Fibroblast of villous mesenchyme (primary cell): ENCODE measurements around the gene IL3. TPM values are rescaled to one million over a fixed set of nuclear protein-coding genes. Genes with fewer than 3 reads are reported as not detected.

ENCODE experiments used
- DNase-seq: peaks from one replicate; pipeline ENCODE4 v3.0.0-alpha.2; 2010; ENCODE audit warnings: low read depth
- H3K4me3 ChIP-seq: 2 replicates; pipeline ENCODE4 v1.5.1; 2011; ENCODE audit warnings: low read depth, mild to moderate bottlenecking, low read length
- total RNA-seq: library from RNA; depleted of rRNA; stranded (reverse); fragments of >200 nt; gene quantifications from 2 replicates; pipeline ENCODE4 v1.2.3, GENCODE V29; 2012
- TF ChIP-seq, protein P1 (sequence below): IDR thresholded peaks from 2 replicates; pipeline ENCODE4 v1.5.1; 2012; ENCODE audit warnings: low read depth, mild to moderate bottlenecking, low read length; ENCODE audit not compliant: insufficient read depth

The IL3 gene
- total RNA-seq, 1 donor, result not detected

GRCh38 chr5:132021654-132022053 is 38.8 kb upstream of the IL3 start:
- H3K4me3 ChIP-seq, result no peak overlapping the region
- DNase-seq, result no peak
- TF ChIP-seq, protein P1, sequence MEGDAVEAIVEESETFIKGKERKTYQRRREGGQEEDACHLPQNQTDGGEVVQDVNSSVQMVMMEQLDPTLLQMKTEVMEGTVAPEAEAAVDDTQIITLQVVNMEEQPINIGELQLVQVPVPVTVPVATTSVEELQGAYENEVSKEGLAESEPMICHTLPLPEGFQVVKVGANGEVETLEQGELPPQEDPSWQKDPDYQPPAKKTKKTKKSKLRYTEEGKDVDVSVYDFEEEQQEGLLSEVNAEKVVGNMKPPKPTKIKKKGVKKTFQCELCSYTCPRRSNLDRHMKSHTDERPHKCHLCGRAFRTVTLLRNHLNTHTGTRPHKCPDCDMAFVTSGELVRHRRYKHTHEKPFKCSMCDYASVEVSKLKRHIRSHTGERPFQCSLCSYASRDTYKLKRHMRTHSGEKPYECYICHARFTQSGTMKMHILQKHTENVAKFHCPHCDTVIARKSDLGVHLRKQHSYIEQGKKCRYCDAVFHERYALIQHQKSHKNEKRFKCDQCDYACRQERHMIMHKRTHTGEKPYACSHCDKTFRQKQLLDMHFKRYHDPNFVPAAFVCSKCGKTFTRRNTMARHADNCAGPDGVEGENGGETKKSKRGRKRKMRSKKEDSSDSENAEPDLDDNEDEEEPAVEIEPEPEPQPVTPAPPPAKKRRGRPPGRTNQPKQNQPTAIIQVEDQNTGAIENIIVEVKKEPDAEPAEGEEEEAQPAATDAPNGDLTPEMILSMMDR, result no peak

GRCh38 chr5:132022737-132023136 is 37.7 kb upstream of the IL3 start:
- no peak overlapping the region for H3K4me3 ChIP-seq
- no peak for DNase-seq

DNA sequence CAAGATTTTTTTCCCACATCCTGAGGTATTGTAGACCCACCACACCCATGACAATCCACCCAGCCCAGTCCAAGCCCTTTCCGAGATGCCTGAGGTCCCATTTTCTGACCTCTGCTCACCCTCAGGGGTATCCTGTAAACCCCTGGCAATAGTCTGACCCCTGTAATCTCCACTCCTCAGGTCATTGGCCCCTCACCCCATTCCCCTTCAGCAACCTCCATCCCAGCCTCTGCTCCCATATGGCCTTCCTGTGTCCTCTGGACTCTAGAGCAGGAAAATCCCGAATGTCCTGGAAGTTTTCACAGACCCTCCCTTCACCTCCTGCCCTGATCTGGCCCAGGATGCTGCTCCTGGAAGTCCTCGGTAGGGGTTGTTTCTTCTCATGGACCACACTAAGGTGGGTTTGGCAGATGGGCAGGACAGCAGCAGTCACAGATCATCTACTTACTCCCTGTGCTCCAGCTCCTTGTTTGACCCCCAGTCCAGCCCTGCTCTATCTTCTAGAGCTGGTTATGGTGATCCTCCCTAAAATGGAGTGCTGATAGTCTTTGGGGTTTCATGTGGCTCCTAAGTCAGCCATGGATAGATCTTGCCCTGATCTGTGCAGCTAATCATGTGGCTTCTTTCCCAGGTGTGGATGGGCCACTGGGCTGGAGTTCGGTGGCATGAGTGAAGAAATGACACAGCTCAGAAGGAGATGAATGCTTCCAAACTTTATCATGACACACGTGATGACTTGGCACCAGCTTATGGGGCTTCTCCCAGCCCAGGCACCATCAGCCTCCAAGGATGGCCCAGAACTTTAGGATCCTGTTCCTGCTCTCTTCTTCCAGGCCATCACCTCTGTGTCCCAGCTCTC is 37.0 kb upstream of the IL3 start:
- TF ChIP-seq, protein P1, result no peak

More at GRCh38 chr5:132022737-132023136, 37.7 kb upstream of the IL3 start:
- TF ChIP-seq, protein P1, result no peak

GRCh38 chr5:132024117-132024435 is 36.4 kb upstream of the IL3 start:
- no peak for DNase-seq
- TF ChIP-seq, protein P1, result no peak
- H3K4me3 ChIP-seq, result no peak overlapping the region

More for the DNA sequence above, 37.0 kb upstream of the IL3 start:
- no peak for DNase-seq
- H3K4me3 ChIP-seq, result no peak overlapping the region

DNA sequence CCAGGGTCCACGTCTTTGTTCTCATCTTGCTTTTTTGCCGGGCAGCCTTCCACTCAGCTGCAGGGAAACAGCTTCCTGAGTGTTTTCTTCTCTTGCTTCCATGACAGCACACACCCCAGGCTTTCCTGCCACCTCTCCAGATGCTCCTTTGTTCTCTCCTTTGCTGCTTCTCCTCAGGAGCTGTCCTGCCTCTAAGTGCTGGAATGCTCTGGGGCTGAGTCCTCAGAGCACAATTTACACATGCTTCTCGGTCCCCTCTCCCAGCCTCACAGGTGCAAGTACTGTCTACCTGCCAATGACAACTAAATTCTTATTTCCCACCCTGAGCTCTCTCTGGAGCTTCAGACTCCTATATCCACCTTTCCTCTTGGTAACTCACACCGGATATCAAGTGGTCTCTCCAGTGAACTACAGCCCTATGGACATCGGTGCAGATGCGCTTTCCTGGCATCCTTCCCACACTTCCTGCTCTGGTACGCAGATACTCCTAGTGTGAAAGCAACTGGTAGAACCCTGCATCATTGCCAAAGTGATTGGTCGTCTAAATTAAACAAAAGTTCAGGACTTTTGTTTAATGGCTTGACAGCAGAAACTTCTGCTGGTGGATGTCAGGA is 35.6 kb upstream of the IL3 start:
- H3K4me3 ChIP-seq, result no peak overlapping the region
- TF ChIP-seq, protein P1, result no peak
- DNase-seq, result no peak

DNA sequence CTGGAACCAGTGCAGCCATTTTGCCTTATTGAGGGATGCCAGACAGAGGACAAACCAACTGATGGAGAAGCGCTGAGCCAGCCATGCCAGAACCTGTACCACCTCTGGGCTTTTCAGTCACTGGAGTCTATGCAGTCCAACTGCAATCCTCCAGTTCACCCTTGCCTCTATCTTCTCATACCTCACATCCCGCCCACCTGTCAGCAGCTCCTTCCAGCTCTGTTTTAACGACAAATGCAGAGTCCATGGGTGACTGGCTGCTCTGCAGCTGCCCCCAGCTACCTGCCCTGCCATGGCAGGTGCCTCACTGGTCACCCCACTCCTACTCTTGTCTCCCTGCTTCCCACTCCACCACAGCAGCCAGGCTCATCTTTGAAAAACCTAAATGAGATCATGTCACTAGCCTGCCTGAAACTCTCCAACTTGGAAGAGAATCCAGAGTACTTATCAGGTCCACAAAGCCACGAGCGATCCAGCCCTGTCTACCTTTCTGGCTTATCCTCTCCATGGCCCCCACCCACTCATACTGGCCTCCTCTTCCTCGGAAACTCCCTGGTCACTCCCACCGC is 35.0 kb upstream of the IL3 start:
- H3K4me3 ChIP-seq, result no peak overlapping the region
- DNase-seq, result no peak
- TF ChIP-seq, protein P1, result no peak
